HAP-1 (cell line): ENCODE measurements around the gene HOXB4.

ENCODE experiments used
- DNase-seq, 2 experiments: peaks; one replicate each; pipeline ENCODE4 v3.0.0-alpha.2; 2016 to 2020; ENCODE audit warnings: low spot score in 2 of 2
- H3K27me3 ChIP-seq: fragments of 250-450 bp; sonication (Bioruptor Pico); 2 replicates; pipeline ENCODE4 v1.5.1; 2020; ENCODE audit warnings: low read depth, mild to moderate bottlenecking, moderate library complexity
- H3K36me3 ChIP-seq: fragments of 250-450 bp; sonication (Bioruptor Pico); replicated peaks from 2 replicates; pipeline ENCODE4 v1.5.1; 2020; ENCODE audit warnings: mild to moderate bottlenecking
- H3K4me1 ChIP-seq: fragments of 250-450 bp; sonication (Bioruptor Pico); 2 replicates; pipeline ENCODE4 v1.5.1; 2020; ENCODE audit warnings: mild to moderate bottlenecking
- H3K4me3 ChIP-seq: fragments of 250-450 bp; sonication (Bioruptor Pico); 2 replicates; pipeline ENCODE4 v1.5.1; 2020; ENCODE audit warnings: mild to moderate bottlenecking, moderate library complexity
- H3K9me3 ChIP-seq: fragments of 250-450 bp; sonication (Bioruptor Pico); 2 replicates; pipeline ENCODE4 v1.5.1; 2020; ENCODE audit warnings: mild to moderate bottlenecking, moderate library complexity
- in situ Hi-C: fragments of 300-500 bp; cut with MboI; formaldehyde crosslinking; loops from 3 replicates; pipeline ENCODE4 v1.14.3; 2020; ENCODE audit warnings: low sequenced_read_pairs, inconsistent platforms, mixed read lengths

HOXB4 gene

GRCh38 chr17:48571826-48572417 is 6.2 kb downstream of the HOXB4 start:
- Histone ChIP-seq H3K36me3 (no peaks in the 10 kb centered on the region), H3K4me3 (no peak overlapping the region)

GRCh38 chr17:48571024-48571818 is 6.9 kb downstream of the HOXB4 start:
- Histone ChIP-seq H3K27me3 (no peaks in the 10 kb centered on the region), H3K36me3 (no peaks in the 10 kb centered on the region)
- in situ Hi-C loops = no loop called here

More at GRCh38 chr17:48571826-48572417, 6.2 kb downstream of the HOXB4 start:
- H3K27me3 ChIP-seq = no peaks in the 10 kb centered on the region
- H3K4me1 ChIP-seq = peaks cover 28% of the 10 kb centered on the region
- no peak for DNase-seq
- in situ Hi-C loops = no loop called here
- H3K9me3 ChIP-seq = no peaks in the 10 kb centered on the region

GRCh38 chr17:48570325-48571023 is 7.7 kb downstream of the HOXB4 start:
- Histone ChIP-seq H3K4me1 (peaks cover 20% of the 10 kb centered on the region), H3K9me3 (no peaks in the 10 kb centered on the region), H3K4me3 (no peak overlapping the region), H3K27me3 (no peaks in the 10 kb centered on the region), H3K36me3 (no peaks in the 10 kb centered on the region)
- in situ Hi-C loops = no loop called here
- DNase-seq = no peak

More at GRCh38 chr17:48571024-48571818, 6.9 kb downstream of the HOXB4 start:
- Histone ChIP-seq H3K9me3 (no peaks in the 10 kb centered on the region), H3K4me3 (no peak overlapping the region), H3K4me1 (peaks cover 27% of the 10 kb centered on the region)
- DNase-seq = no peak

GRCh38 chr17:48569674-48570324 is 8.4 kb downstream of the HOXB4 start:
- in situ Hi-C loops = no loop called here
- Histone ChIP-seq H3K36me3 (no peaks in the 10 kb centered on the region), H3K9me3 (no peaks in the 10 kb centered on the region), H3K4me3 (no peak overlapping the region), H3K27me3 (no peaks in the 10 kb centered on the region), H3K4me1 (peaks cover 16% of the 10 kb centered on the region)
- DNase-seq = no peak

- Histone ChIP-seq H3K4me1 (peaks cover 12% of the 10 kb centered on the region), H3K27me3 (no peaks in the 10 kb centered on the region), H3K36me3 (no peaks in the 10 kb centered on the region), H3K9me3 (no peaks in the 10 kb centered on the region), H3K4me3 (no peak overlapping the region)
- in situ Hi-C loops = no loop called here
- DNase-seq = no peak
These were observed 8.9 kb downstream of the HOXB4 start for GRCh38 chr17:48569240-48569582.

- H3K36me3 ChIP-seq = no peaks in the 10 kb centered on the region
- no peaks in the 10 kb centered on the region for H3K27me3 ChIP-seq
- in situ Hi-C loops = no loop called here
- no peaks in the 10 kb centered on the region for H3K9me3 ChIP-seq
- no peak for DNase-seq
- H3K4me1 ChIP-seq = peaks cover 10% of the 10 kb centered on the region
- no peak overlapping the region for H3K4me3 ChIP-seq
These were observed 9.5 kb downstream of the HOXB4 start for GRCh38 chr17:48568499-48569239.

GRCh38 chr17:48567646-48568354 is 10.3 kb downstream of the HOXB4 start:
- DNase-seq = no peak
- H3K9me3 ChIP-seq = no peaks in the 10 kb centered on the region
- in situ Hi-C loops = no loop called here
- H3K27me3 ChIP-seq = no peaks in the 10 kb centered on the region
- H3K36me3 ChIP-seq = no peaks in the 10 kb centered on the region
- H3K4me3 ChIP-seq = no peak overlapping the region
- H3K4me1 ChIP-seq = peaks cover 1% of the 10 kb centered on the region

- H3K36me3 ChIP-seq = no peaks in the 10 kb centered on the region
- no peak for DNase-seq
- H3K27me3 ChIP-seq = no peaks in the 10 kb centered on the region
- H3K9me3 ChIP-seq = no peaks in the 10 kb centered on the region
- H3K4me3 ChIP-seq = no peak overlapping the region
- H3K4me1 ChIP-seq = no peaks in the 10 kb centered on the region
- in situ Hi-C loops = no loop called here
These were observed 10.9 kb downstream of the HOXB4 start for GRCh38 chr17:48567209-48567608.

- DNase-seq = no peak
- H3K27me3 ChIP-seq = no peaks in the 10 kb centered on the region
- no peaks in the 10 kb centered on the region for H3K36me3 ChIP-seq
- in situ Hi-C loops = no loop called here
- no peaks in the 10 kb centered on the region for H3K9me3 ChIP-seq
- H3K4me3 ChIP-seq = no peak overlapping the region
- H3K4me1 ChIP-seq = no peaks in the 10 kb centered on the region
These were observed 11.4 kb downstream of the HOXB4 start for GRCh38 chr17:48566717-48567116.

- Histone ChIP-seq H3K4me1 (no peaks in the 10 kb centered on the region), H3K27me3 (no peaks in the 10 kb centered on the region)
These were observed 12.0 kb downstream of the HOXB4 start for GRCh38 chr17:48565925-48566710.

GRCh38 chr17:48565022-48565554 is 13.1 kb downstream of the HOXB4 start:
- Histone ChIP-seq H3K27me3 (no peaks in the 10 kb centered on the region), H3K9me3 (no peaks in the 10 kb centered on the region), H3K4me3 (no peak overlapping the region), H3K4me1 (no peaks in the 10 kb centered on the region), H3K36me3 (no peaks in the 10 kb centered on the region)
- DNase-seq = no peak
- in situ Hi-C loops = no loop called here

More at GRCh38 chr17:48565925-48566710, 12.0 kb downstream of the HOXB4 start:
- DNase-seq = no peak
- in situ Hi-C loops = no loop called here
- Histone ChIP-seq H3K36me3 (no peaks in the 10 kb centered on the region), H3K9me3 (no peaks in the 10 kb centered on the region), H3K4me3 (no peak overlapping the region)
